ENCODE data around the gene RPL9. TPM values are rescaled to one million over a fixed set of nuclear protein-coding genes. Genes with fewer than 3 reads are reported as not detected.
A peak's percentile ranks its signal among the peaks of the same experiment; 100 is the strongest.

Gene RPL9
- total and polyA plus RNA-seq, 2 of the 13 experiments (the other 11 are each of a cell fraction or from before 2014, with no cell fraction given) = 993 to 2,148 TPM

DNA sequence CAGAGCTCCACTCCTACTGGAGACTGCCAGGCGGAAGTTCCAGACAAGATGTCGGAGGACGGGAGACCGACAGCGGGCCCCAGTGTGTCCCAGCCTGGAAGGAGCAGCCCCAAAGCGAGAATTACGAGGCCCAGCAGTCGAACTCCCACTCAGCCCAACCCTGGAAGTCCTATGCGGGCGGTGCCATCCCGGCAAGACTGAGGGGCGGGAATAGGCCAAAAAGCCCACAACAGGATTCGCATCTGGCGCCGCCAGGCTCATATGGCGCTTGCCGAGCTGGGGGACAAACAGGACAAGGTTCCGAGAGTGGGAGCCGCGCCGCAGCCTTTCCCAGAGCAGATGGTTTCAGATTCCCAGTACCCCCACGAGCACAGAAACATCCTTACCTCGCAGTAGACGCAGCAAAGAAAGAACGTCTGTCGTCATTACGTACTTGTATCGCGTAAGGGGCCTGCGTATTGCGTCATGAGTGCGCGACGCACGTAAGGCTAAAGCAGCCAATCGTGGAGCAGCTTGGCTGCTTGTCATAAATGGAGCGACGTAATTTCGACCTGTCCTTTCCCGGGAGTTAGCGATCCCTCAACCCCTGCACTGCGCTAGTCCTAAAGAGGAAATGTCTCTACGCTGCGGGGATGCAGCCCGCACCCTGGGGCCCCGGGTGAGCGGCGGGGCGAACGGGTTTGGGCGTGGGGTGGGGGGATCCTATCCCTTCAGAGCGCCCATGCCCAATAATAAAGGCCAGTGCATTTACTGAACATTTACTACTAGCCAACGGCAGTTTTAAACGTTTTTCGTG lies at the start of gene RPL9, which contains the start of gene LIAS (continued):
- TF ChIP-seq TCF7 (IDR thresholded peaks at IDR 0.05; ENCODE audit: low read depth) (no peak), ZNF703 (CRISPR knock-in tag; IDR thresholded peaks at IDR 0.05; ENCODE audit: borderline replicate concordance) (no peak), HDAC1 (CRISPR knock-in tag; IDR thresholded peaks at IDR 0.05) (peak; percentile 83), SNRNP70 (IDR thresholded peaks at IDR 0.05; ENCODE audit: low read depth, low read length) (no peak), NFIC (IDR thresholded peaks at IDR 0.05; ENCODE audit: low read length) (no peak), ZFP90 (CRISPR knock-in tag; IDR thresholded peaks at IDR 0.05; ENCODE audit: borderline replicate concordance) (peak; percentile 95), ZNF264 (CRISPR knock-in tag; IDR thresholded peaks at IDR 0.05) (peak; percentile 87), HIVEP1 (CRISPR knock-in tag; IDR thresholded peaks at IDR 0.05) (peak; percentile 71; the same call in 1 of the 2 replicates), MAFG (CRISPR knock-in tag; IDR thresholded peaks at IDR 0.05) (no peak), ZNF816 (CRISPR knock-in tag; IDR thresholded peaks at IDR 0.05; ENCODE audit: borderline replicate concordance) (peak; percentile 35; the same call in 1 of the 2 replicates)
- TF ChIP-seq, protein P1, sequence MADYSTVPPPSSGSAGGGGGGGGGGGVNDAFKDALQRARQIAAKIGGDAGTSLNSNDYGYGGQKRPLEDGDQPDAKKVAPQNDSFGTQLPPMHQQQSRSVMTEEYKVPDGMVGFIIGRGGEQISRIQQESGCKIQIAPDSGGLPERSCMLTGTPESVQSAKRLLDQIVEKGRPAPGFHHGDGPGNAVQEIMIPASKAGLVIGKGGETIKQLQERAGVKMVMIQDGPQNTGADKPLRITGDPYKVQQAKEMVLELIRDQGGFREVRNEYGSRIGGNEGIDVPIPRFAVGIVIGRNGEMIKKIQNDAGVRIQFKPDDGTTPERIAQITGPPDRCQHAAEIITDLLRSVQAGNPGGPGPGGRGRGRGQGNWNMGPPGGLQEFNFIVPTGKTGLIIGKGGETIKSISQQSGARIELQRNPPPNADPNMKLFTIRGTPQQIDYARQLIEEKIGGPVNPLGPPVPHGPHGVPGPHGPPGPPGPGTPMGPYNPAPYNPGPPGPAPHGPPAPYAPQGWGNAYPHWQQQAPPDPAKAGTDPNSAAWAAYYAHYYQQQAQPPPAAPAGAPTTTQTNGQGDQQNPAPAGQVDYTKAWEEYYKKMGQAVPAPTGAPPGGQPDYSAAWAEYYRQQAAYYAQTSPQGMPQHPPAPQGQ (CRISPR knock-in tag; IDR thresholded peaks at IDR 0.05; ENCODE audit: borderline replicate concordance) = no peak
- TF ChIP-seq, protein P2, sequence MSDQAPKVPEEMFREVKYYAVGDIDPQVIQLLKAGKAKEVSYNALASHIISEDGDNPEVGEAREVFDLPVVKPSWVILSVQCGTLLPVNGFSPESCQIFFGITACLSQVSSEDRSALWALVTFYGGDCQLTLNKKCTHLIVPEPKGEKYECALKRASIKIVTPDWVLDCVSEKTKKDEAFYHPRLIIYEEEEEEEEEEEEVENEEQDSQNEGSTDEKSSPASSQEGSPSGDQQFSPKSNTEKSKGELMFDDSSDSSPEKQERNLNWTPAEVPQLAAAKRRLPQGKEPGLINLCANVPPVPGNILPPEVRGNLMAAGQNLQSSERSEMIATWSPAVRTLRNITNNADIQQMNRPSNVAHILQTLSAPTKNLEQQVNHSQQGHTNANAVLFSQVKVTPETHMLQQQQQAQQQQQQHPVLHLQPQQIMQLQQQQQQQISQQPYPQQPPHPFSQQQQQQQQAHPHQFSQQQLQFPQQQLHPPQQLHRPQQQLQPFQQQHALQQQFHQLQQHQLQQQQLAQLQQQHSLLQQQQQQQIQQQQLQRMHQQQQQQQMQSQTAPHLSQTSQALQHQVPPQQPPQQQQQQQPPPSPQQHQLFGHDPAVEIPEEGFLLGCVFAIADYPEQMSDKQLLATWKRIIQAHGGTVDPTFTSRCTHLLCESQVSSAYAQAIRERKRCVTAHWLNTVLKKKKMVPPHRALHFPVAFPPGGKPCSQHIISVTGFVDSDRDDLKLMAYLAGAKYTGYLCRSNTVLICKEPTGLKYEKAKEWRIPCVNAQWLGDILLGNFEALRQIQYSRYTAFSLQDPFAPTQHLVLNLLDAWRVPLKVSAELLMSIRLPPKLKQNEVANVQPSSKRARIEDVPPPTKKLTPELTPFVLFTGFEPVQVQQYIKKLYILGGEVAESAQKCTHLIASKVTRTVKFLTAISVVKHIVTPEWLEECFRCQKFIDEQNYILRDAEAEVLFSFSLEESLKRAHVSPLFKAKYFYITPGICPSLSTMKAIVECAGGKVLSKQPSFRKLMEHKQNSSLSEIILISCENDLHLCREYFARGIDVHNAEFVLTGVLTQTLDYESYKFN (CRISPR knock-in tag; conservative IDR thresholded peaks at IDR 0.05) = peak; percentile 45
- TF ChIP-seq, protein P3, sequence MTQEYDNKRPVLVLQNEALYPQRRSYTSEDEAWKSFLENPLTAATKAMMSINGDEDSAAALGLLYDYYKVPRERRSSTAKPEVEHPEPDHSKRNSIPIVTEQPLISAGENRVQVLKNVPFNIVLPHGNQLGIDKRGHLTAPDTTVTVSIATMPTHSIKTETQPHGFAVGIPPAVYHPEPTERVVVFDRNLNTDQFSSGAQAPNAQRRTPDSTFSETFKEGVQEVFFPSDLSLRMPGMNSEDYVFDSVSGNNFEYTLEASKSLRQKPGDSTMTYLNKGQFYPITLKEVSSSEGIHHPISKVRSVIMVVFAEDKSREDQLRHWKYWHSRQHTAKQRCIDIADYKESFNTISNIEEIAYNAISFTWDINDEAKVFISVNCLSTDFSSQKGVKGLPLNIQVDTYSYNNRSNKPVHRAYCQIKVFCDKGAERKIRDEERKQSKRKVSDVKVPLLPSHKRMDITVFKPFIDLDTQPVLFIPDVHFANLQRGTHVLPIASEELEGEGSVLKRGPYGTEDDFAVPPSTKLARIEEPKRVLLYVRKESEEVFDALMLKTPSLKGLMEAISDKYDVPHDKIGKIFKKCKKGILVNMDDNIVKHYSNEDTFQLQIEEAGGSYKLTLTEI (CRISPR knock-in tag; conservative IDR thresholded peaks at IDR 0.05) = no peak
- TF ChIP-seq, protein P4, sequence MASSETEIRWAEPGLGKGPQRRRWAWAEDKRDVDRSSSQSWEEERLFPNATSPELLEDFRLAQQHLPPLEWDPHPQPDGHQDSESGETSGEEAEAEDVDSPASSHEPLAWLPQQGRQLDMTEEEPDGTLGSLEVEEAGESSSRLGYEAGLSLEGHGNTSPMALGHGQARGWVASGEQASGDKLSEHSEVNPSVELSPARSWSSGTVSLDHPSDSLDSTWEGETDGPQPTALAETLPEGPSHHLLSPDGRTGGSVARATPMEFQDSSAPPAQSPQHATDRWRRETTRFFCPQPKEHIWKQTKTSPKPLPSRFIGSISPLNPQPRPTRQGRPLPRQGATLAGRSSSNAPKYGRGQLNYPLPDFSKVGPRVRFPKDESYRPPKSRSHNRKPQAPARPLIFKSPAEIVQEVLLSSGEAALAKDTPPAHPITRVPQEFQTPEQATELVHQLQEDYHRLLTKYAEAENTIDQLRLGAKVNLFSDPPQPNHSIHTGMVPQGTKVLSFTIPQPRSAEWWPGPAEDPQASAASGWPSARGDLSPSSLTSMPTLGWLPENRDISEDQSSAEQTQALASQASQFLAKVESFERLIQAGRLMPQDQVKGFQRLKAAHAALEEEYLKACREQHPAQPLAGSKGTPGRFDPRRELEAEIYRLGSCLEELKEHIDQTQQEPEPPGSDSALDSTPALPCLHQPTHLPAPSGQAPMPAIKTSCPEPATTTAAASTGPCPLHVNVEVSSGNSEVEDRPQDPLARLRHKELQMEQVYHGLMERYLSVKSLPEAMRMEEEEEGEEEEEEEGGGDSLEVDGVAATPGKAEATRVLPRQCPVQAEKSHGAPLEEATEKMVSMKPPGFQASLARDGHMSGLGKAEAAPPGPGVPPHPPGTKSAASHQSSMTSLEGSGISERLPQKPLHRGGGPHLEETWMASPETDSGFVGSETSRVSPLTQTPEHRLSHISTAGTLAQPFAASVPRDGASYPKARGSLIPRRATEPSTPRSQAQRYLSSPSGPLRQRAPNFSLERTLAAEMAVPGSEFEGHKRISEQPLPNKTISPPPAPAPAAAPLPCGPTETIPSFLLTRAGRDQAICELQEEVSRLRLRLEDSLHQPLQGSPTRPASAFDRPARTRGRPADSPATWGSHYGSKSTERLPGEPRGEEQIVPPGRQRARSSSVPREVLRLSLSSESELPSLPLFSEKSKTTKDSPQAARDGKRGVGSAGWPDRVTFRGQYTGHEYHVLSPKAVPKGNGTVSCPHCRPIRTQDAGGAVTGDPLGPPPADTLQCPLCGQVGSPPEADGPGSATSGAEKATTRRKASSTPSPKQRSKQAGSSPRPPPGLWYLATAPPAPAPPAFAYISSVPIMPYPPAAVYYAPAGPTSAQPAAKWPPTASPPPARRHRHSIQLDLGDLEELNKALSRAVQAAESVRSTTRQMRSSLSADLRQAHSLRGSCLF (CRISPR knock-in tag; IDR thresholded peaks at IDR 0.05; ENCODE audit: borderline replicate concordance) = no peak; the same call in 1 of the 2 replicates

Data from HepG2 (cell line).